IMR-90 (cell line): ENCODE data around the gene C19orf47. TPM values are rescaled to one million over a fixed set of nuclear protein-coding genes. Genes with fewer than 3 reads are reported as not detected.

Source experiments
- ATAC-seq: fragments of 200-7000 bp; cut with Tn5 transposase; 2 replicates; pipeline ENCODE4 v1.9.1; 2020; ENCODE audit warnings: low read depth, mild to moderate bottlenecking, moderate library complexity
- BruUV-seq: library from RNA; stranded (reverse); fragments of 400-500 nt; replicated peaks from 2 replicates; lab custom pipeline; 2021; lab: Mats Ljungman, UMichigan
- CTCF ChIA-PET: fragments of 300-600 bp; formaldehyde crosslinking; extraction: SDS; loops from one replicate; lab custom pipeline; 2021; ENCODE audit warnings: antibody characterized with exemption; lab: Yijun Ruan, JAX
- POLR2A ChIA-PET: fragments of 300-600 bp; sonication (Branson Sonifier 250); formaldehyde crosslinking; loops from one replicate; lab custom pipeline; 2022; ENCODE audit warnings: antibody characterized with exemption; ENCODE audit not compliant: unreplicated experiment; lab: Charles Lee
- DNase-seq: peaks from one replicate; pipeline ENCODE4 v3.0.0; 2013
- H2AFZ ChIP-seq: replicated peaks from 2 replicates; pipeline ENCODE3; 2013; ENCODE audit warnings: low read length, mild to moderate bottlenecking; ENCODE audit not compliant: poor library complexity
- H2AK5ac ChIP-seq: 2 replicates; pipeline ENCODE4 v1.6.1; 2013; ENCODE audit warnings: low read depth, low read length, inconsistent platforms
- H2AK9ac ChIP-seq: replicated peaks from 2 replicates; pipeline ENCODE3; 2013; ENCODE audit warnings: mild to moderate bottlenecking, low read depth, low read length, moderate library complexity; ENCODE audit not compliant: poor library complexity
- H2BK120ac ChIP-seq: 2 replicates; pipeline ENCODE4 v1.6.1; 2013; ENCODE audit warnings: low read depth, low read length, inconsistent platforms
- H2BK15ac ChIP-seq: 3 replicates; pipeline ENCODE4 v1.6.1; 2013; ENCODE audit warnings: low read depth, low read length, inconsistent platforms
- H2BK20ac ChIP-seq: 2 replicates; pipeline ENCODE4 v1.6.1; 2013; ENCODE audit warnings: low read depth, mild to moderate bottlenecking, inconsistent platforms, low read length, moderate library complexity
- H2BK5ac ChIP-seq: 2 replicates; pipeline ENCODE4 v1.6.1; 2013; ENCODE audit warnings: mild to moderate bottlenecking, low read depth, low read length, inconsistent platforms; ENCODE audit not compliant: poor library complexity, severe bottlenecking
- H3K14ac ChIP-seq: replicated peaks from 2 replicates; pipeline ENCODE4 v1.6.1; 2013; ENCODE audit warnings: low read depth, low read length, inconsistent platforms
- H3K18ac ChIP-seq: 2 replicates; pipeline ENCODE4 v1.6.1; 2013; ENCODE audit warnings: low read depth, low read length, control low read depth
- H3K23ac ChIP-seq: 2 replicates; pipeline ENCODE4 v1.6.1; 2013; ENCODE audit warnings: low read depth, low read length, inconsistent platforms
- H3K27ac ChIP-seq: 2 replicates; pipeline ENCODE4 v1.5.1; 2013; ENCODE audit warnings: mild to moderate bottlenecking, control low read depth, low read length; ENCODE audit not compliant: insufficient read depth
- H3K27me3 ChIP-seq: 2 replicates; pipeline ENCODE4 v1.6.1; 2013; ENCODE audit warnings: low read length; ENCODE audit not compliant: control insufficient read depth, insufficient read depth
- H3K36me3 ChIP-seq: 2 replicates; pipeline ENCODE4 v1.6.1; 2013; ENCODE audit warnings: low read length, mixed read lengths; ENCODE audit not compliant: control insufficient read depth, insufficient read depth
- H3K4ac ChIP-seq: 2 replicates; pipeline ENCODE4 v1.6.1; 2013; ENCODE audit warnings: low read depth, low read length, inconsistent platforms
- H3K4me1 ChIP-seq: 2 replicates; pipeline ENCODE4 v1.6.1; 2013; ENCODE audit warnings: low read length, mixed read lengths; ENCODE audit not compliant: control insufficient read depth, insufficient read depth
- H3K4me2 ChIP-seq: 2 replicates; pipeline ENCODE4 v1.6.1; 2013; ENCODE audit warnings: low read depth, mild to moderate bottlenecking, control low read depth, low read length, moderate library complexity
- H3K4me3 ChIP-seq: 2 replicates; pipeline ENCODE4 v1.5.1; 2013; ENCODE audit warnings: low read depth, mild to moderate bottlenecking, control low read depth, low read length, moderate library complexity; ENCODE audit not compliant: insufficient read depth
- H3K56ac ChIP-seq: 2 replicates; pipeline ENCODE4 v1.6.1; 2013; ENCODE audit warnings: low read length, inconsistent platforms; ENCODE audit not compliant: insufficient read depth; ENCODE audit errors: extremely low read depth
- H3K79me1 ChIP-seq, 2 experiments: 2 replicates each; pipeline ENCODE4 v1.6.1; 2013; ENCODE audit warnings: low read length in 2 of 2, inconsistent platforms in 1 of 2, low read depth in 1 of 2
- H3K9ac ChIP-seq: 2 replicates; pipeline ENCODE4 v1.6.1; 2013; ENCODE audit warnings: low read depth, low read length, control low read depth
- H3K9me1 ChIP-seq: 2 replicates; pipeline ENCODE4 v1.6.1; 2013; ENCODE audit warnings: low read length, inconsistent platforms; ENCODE audit not compliant: insufficient read depth
- H3K9me3 ChIP-seq: 2 replicates; pipeline ENCODE4 v1.6.1; 2013; ENCODE audit warnings: low read length; ENCODE audit not compliant: control insufficient read depth, insufficient read depth
- H4K20me1 ChIP-seq: 2 replicates; pipeline ENCODE4 v1.6.1; 2013; ENCODE audit warnings: low read length, inconsistent platforms; ENCODE audit not compliant: insufficient read depth
- H4K5ac ChIP-seq: 2 replicates; pipeline ENCODE4 v1.6.1; 2013; ENCODE audit warnings: mild to moderate bottlenecking, low read depth, low read length, control low read depth
- H4K8ac ChIP-seq, 2 experiments: 2 replicates each; pipeline ENCODE4 v1.6.1; 2013; ENCODE audit warnings: low read depth in 2 of 2, low read length in 2 of 2, control low read depth in 1 of 2, inconsistent platforms in 1 of 2
- H4K91ac ChIP-seq: 2 replicates; pipeline ENCODE4 v1.6.1; 2013; ENCODE audit warnings: low read depth, low read length, inconsistent platforms; ENCODE audit not compliant: insufficient read depth
- NFE2L2 ChIP-seq: fragments of 150-350 bp; IDR thresholded peaks from 2 replicates; pipeline ENCODE4 v1.6.1; 2016; ENCODE audit warnings: low read depth, mild to moderate bottlenecking, low read length
- POLR2A ChIP-seq: IDR thresholded peaks from 2 replicates; pipeline ENCODE4 v1.6.1; 2012; ENCODE audit warnings: mild to moderate bottlenecking, low read depth, low read length
- SMC3 ChIP-seq: fragments of 150-350 bp; IDR thresholded peaks from 2 replicates; pipeline ENCODE4 v1.6.1; 2016; ENCODE audit warnings: low read depth, mild to moderate bottlenecking, antibody characterized with exemption, low read length, moderate library complexity
- WGBS, 2 experiments: methylation state at CpG; one replicate each; pipeline versions ENCODE4 v1.1.5 to v1.1.7; 2013; ENCODE audit warnings: missing lambda C conversion rate in 2 of 2; ENCODE audit not compliant: insufficient read length in 1 of 2; ENCODE audit errors: extremely low coverage in 2 of 2; 5-methylcytosine and 5-hydroxymethylcytosine counted together
- dilution Hi-C: fragments of 300-500 bp; cut with HindIII; formaldehyde crosslinking; loops from one replicate; pipeline ENCODE4 v1.14.3; 2018; ENCODE audit warnings: low sequenced_read_pairs; ENCODE audit not compliant: unreplicated experiment
- in situ Hi-C: fragments of 300-500 bp; cut with MboI; formaldehyde crosslinking; loops from 3 replicates; pipeline ENCODE4 v1.14.3; 2019; ENCODE audit warnings: low sequenced_read_pairs, inconsistent platforms, mixed read lengths
- intact Hi-C: fragments of 100-400 bp; cut with micrococcal nuclease; formaldehyde crosslinking; loops from 2 replicates; pipeline ENCODE4 v1.10.0; 2022
- polyA plus RNA-seq, 3 experiments: library from polyadenylated mRNA; depleted of rRNA; stranded (reverse); fragments of >200 nt; gene quantifications; 2 replicates each; pipeline ENCODE4 v1.2.3, GENCODE V29; 2012; ENCODE audit warnings: low replicate concordance in 1 of 3
- total RNA-seq: library from RNA; depleted of rRNA; stranded (reverse); fragments of >200 nt; gene quantifications from 2 replicates; pipeline ENCODE4 v1.2.3, GENCODE V29; 2012
- TF ChIP-seq, protein P1 (sequence below): conservative IDR thresholded peaks from 2 replicates; pipeline ENCODE4 v1.5.1; 2012; ENCODE audit warnings: mild to moderate bottlenecking, low read depth, low read length, improper control_type of control experiment
- TF ChIP-seq, protein P2 (sequence below): fragments of 150-350 bp; IDR thresholded peaks from 2 replicates; pipeline ENCODE4 v1.6.1; 2016; ENCODE audit warnings: low read depth, mild to moderate bottlenecking, low read length, moderate library complexity, borderline replicate concordance

Gene C19orf47
- total and polyA plus RNA-seq, 2 of the 4 experiments (the other 2 are of a cell fraction), result 3.6 to 16.3 TPM

DNA sequence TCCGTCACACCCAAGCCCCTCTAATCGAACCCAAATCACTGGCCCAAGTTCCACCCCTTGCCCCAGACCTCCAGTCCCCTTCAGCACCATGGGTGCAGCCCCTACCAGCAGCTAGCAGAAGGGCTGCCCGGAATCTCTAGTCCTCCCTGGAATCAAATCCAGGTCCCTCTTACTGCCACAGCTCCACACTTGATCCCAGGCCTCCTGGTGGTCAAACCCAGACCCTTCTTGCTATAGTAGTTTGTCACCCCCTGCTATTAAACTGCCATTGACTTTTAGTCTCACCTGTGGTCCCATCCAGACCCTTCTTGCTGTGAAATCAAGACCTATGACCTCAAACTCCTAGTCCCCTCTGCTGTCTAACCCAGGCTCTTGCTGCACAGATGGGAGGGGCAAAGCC lies 33.1 kb upstream of the C19orf47 start:
- Histone ChIP-seq H2BK120ac (no peak overlapping the region), H3K4ac (no peak overlapping the region), H3K79me1 (no peaks in the 10 kb centered on the region), H3K4me2 (no peak overlapping the region), H2AK5ac (no peak overlapping the region), H2BK20ac (no peak overlapping the region), H3K36me3 (peaks cover 32% of the 10 kb centered on the region), H2BK15ac (no peak overlapping the region), H3K14ac (no peak overlapping the region), H4K20me1 (no peaks in the 10 kb centered on the region), H4K8ac (no peak overlapping the region), H3K27ac (no peak overlapping the region), H3K9me1 (no peaks in the 10 kb centered on the region), H3K4me3 (no peak overlapping the region), H3K23ac (no peak overlapping the region), H4K5ac (no peak overlapping the region), H3K56ac (no peak overlapping the region), H3K18ac (no peak overlapping the region), H4K91ac (no peak overlapping the region), H2AFZ (no peak overlapping the region), H3K27me3 (no peaks in the 10 kb centered on the region; the same call in 1 of the 2 replicates), H2AK9ac (no peak overlapping the region), H3K9ac (no peak overlapping the region), H3K4me1 (no peaks in the 10 kb centered on the region), H2BK5ac (no peak overlapping the region), H3K9me3 (no peaks in the 10 kb centered on the region)
- ATAC-seq (no peak), DNase-seq (no peak)
- dilution Hi-C loops, result no loop called here
- intact Hi-C loops, result no loop called here
- no peak for TF ChIP-seq POLR2A
- no peak for TF ChIP-seq NFE2L2
- TF ChIP-seq, protein P1, sequence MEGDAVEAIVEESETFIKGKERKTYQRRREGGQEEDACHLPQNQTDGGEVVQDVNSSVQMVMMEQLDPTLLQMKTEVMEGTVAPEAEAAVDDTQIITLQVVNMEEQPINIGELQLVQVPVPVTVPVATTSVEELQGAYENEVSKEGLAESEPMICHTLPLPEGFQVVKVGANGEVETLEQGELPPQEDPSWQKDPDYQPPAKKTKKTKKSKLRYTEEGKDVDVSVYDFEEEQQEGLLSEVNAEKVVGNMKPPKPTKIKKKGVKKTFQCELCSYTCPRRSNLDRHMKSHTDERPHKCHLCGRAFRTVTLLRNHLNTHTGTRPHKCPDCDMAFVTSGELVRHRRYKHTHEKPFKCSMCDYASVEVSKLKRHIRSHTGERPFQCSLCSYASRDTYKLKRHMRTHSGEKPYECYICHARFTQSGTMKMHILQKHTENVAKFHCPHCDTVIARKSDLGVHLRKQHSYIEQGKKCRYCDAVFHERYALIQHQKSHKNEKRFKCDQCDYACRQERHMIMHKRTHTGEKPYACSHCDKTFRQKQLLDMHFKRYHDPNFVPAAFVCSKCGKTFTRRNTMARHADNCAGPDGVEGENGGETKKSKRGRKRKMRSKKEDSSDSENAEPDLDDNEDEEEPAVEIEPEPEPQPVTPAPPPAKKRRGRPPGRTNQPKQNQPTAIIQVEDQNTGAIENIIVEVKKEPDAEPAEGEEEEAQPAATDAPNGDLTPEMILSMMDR, result no peak
- no peak for TF ChIP-seq SMC3
- TF ChIP-seq, protein P2, sequence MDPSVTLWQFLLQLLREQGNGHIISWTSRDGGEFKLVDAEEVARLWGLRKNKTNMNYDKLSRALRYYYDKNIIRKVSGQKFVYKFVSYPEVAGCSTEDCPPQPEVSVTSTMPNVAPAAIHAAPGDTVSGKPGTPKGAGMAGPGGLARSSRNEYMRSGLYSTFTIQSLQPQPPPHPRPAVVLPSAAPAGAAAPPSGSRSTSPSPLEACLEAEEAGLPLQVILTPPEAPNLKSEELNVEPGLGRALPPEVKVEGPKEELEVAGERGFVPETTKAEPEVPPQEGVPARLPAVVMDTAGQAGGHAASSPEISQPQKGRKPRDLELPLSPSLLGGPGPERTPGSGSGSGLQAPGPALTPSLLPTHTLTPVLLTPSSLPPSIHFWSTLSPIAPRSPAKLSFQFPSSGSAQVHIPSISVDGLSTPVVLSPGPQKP, result no peak
- ChIA-PET POLR2A (interaction anchor here (0.6 kb wide), 1 partner anchor 20 kb away, joined by 12 read pairs; no protein-coding TSS in a partner anchor), CTCF (no interaction called here)
- 75% methylated on average over 2 of the region's 3 CpGs; no CpG with 5 or more reads in 1 of the 2 experiments for WGBS, 2 experiments
- BruUV-seq, result no TSS peak
- in situ Hi-C loops, result no loop called here
